HCT116 (cell line): ENCODE measurements around the gene ATP2A3. TPM values are rescaled to one million over a fixed set of nuclear protein-coding genes. Genes with fewer than 3 reads are reported as not detected.

Experiments used
- ATAC-seq: fragments of 200-7000 bp; cut with Tn5 transposase; 2 replicates; pipeline ENCODE4 v1.9.1; 2020; ENCODE audit warnings: mild to moderate bottlenecking, moderate library complexity
- BruUV-seq: library from RNA; stranded (reverse); fragments of 400-500 nt; replicated peaks from 2 replicates; lab custom pipeline; 2021; lab: Mats Ljungman, UMichigan
- CTCF ChIA-PET: fragments of 300-600 bp; sonication (Branson Sonifier 250); formaldehyde crosslinking; loops from one replicate; lab custom pipeline; 2021; ENCODE audit warnings: antibody characterized with exemption; lab: Charles Lee
- POLR2A ChIA-PET: fragments of 300-600, 350-600 bp; sonication (Branson Sonifier 250); formaldehyde crosslinking; loops from one replicate; lab custom pipeline; 2021; ENCODE audit warnings: antibody characterized with exemption; lab: Charles Lee
- RAD21 ChIA-PET, 2 experiments: fragments of 300-600 bp; sonication (Branson Sonifier 250); formaldehyde crosslinking; loops; one replicate each; lab custom pipeline; 2023; ENCODE audit warnings: low total read pairs in 2 of 2; ENCODE audit not compliant: uncharacterized antibody in 2 of 2, unreplicated experiment in 2 of 2, low non-redundant PET in 1 of 2; lab: Charles Lee
- DNase-seq: peaks from one replicate; pipeline ENCODE4 v3.0.0-alpha.2; 2010; ENCODE audit warnings: low read depth, low spot score
- H2AFZ ChIP-seq: fragments of 200-600 bp; shearing (Covaris generic), sonication (generic); 2 replicates; pipeline ENCODE4 v1.6.1; 2017; ENCODE audit warnings: low read depth, mixed run types, mixed read lengths, antibody characterized with exemption, low read length; ENCODE audit not compliant: poor library complexity, severe bottlenecking
- H3K27ac ChIP-seq: 2 replicates; pipeline ENCODE4 v1.5.1; 2012; ENCODE audit warnings: low read depth, low read length
- H3K27me3 ChIP-seq: fragments of 200-600 bp; sonication (generic); 2 replicates; pipeline ENCODE4 v1.6.1; 2016; ENCODE audit warnings: mixed run types, low read length, mixed read lengths; ENCODE audit not compliant: insufficient read depth
- H3K36me3 ChIP-seq, 2 experiments: fragments of 200-500 bp in 1 of 2; fragments of 200-600 bp in 1 of 2; sonication (Bioruptor generic) in 1 of 2; sonication (generic) in 1 of 2; 2 replicates each; pipeline versions ENCODE4 v1.5.1 to v1.6.1; 2014 to 2016; ENCODE audit warnings: low read length in 2 of 2, inconsistent platforms in 1 of 2, mixed read lengths in 1 of 2, mixed run types in 1 of 2; ENCODE audit not compliant: insufficient read depth in 2 of 2, control insufficient read depth in 1 of 2
- H3K4me1 ChIP-seq, 2 experiments: fragments of 200-600 bp in 1 of 2; sonication (generic) in 1 of 2; 2 replicates each; pipeline versions ENCODE4 v1.5.1 to v1.6.1; 2012 to 2017; ENCODE audit warnings: low read length in 2 of 2, inconsistent platforms in 1 of 2, mild to moderate bottlenecking in 1 of 2, mixed read lengths in 1 of 2, mixed run types in 1 of 2, moderate library complexity in 1 of 2; ENCODE audit not compliant: insufficient read depth in 2 of 2, control insufficient read depth in 1 of 2
- H3K4me2 ChIP-seq: fragments of 200-600 bp; sonication (generic); 2 replicates; pipeline ENCODE4 v1.6.1; 2017; ENCODE audit warnings: mixed run types, low read length, mixed read lengths
- H3K4me3 ChIP-seq, 2 experiments: fragments of 200-600 bp in 1 of 2; sonication (generic) in 1 of 2; replicated peaks in 1 of 2; 2 replicates each; pipeline ENCODE4 v1.5.1; 2011 to 2016; ENCODE audit warnings: low read length in 2 of 2, control low read depth in 1 of 2, low read depth in 1 of 2, mild to moderate bottlenecking in 1 of 2, mixed read lengths in 1 of 2, mixed run types in 1 of 2
- H3K79me2 ChIP-seq: fragments of 200-600 bp; sonication (generic); 2 replicates; pipeline ENCODE4 v1.6.1; 2017; ENCODE audit warnings: mild to moderate bottlenecking, mixed run types, low read length, moderate library complexity, mixed read lengths; ENCODE audit not compliant: insufficient read depth
- H3K9ac ChIP-seq: fragments of 200-600 bp; sonication (generic); 2 replicates; pipeline ENCODE4 v1.6.1; 2016; ENCODE audit warnings: low read length, mixed read lengths
- H3K9me2 ChIP-seq: fragments of 200-600 bp; sonication (generic), shearing (Covaris generic); 2 replicates; pipeline ENCODE4 v1.6.1; 2017; ENCODE audit warnings: mixed run types, mild to moderate bottlenecking, moderate library complexity; ENCODE audit not compliant: insufficient read depth
- H3K9me3 ChIP-seq, 2 experiments: fragments of 200-500 bp in 1 of 2; fragments of 200-600 bp in 1 of 2; sonication (Bioruptor generic) in 1 of 2; sonication (generic) in 1 of 2; 2 replicates each; pipeline ENCODE4 v1.6.1; 2014 to 2017; ENCODE audit warnings: low read length in 2 of 2, mixed read lengths in 2 of 2, inconsistent platforms in 1 of 2, low read depth in 1 of 2, mild to moderate bottlenecking in 1 of 2, mixed run types in 1 of 2, moderate library complexity in 1 of 2; ENCODE audit not compliant: control insufficient read depth in 1 of 2, insufficient read depth in 1 of 2
- H4K20me1 ChIP-seq: fragments of 200-600 bp; sonication (generic), shearing (Covaris generic); 2 replicates; pipeline ENCODE4 v1.6.1; 2017; ENCODE audit warnings: mixed run types, mild to moderate bottlenecking, moderate library complexity; ENCODE audit not compliant: insufficient read depth
- ATF3 ChIP-seq: IDR thresholded peaks from 2 replicates; pipeline ENCODE4 v1.6.1; 2012
- CBX3 ChIP-seq: IDR thresholded peaks from 2 replicates; pipeline ENCODE4 v1.6.1; 2012; ENCODE audit warnings: low read depth
- CEBPB ChIP-seq: IDR thresholded peaks from 2 replicates; pipeline ENCODE4 v1.6.1; 2012; ENCODE audit warnings: low read depth
- EZH2 ChIP-seq: fragments of 200-600 bp; sonication (generic); IDR thresholded peaks from 2 replicates; pipeline ENCODE4 v1.6.1; 2017; ENCODE audit warnings: antibody characterized with exemption, mixed run types
- EZH2phosphoT487 ChIP-seq: fragments of 200-600 bp; IDR thresholded peaks from 2 replicates; pipeline ENCODE4 v1.6.1; 2018; ENCODE audit warnings: antibody characterized with exemption, borderline replicate concordance
- MAX ChIP-seq: IDR thresholded peaks from 2 replicates; pipeline ENCODE4 v1.6.1; 2012
- RAD21 ChIP-seq: IDR thresholded peaks from 2 replicates; pipeline ENCODE4 v1.6.1; 2012; ENCODE audit warnings: low read depth, mild to moderate bottlenecking
- REST ChIP-seq: IDR thresholded peaks from 2 replicates; pipeline ENCODE4 v1.6.1; 2012; ENCODE audit warnings: low read depth
- SIN3A ChIP-seq: IDR thresholded peaks from 2 replicates; pipeline ENCODE4 v1.6.1; 2012; ENCODE audit warnings: low read depth
- YY1 ChIP-seq: IDR thresholded peaks from 2 replicates; pipeline ENCODE4 v1.6.1; 2011; ENCODE audit warnings: low read length, low read depth, moderate library complexity, mild to moderate bottlenecking; ENCODE audit not compliant: insufficient replicate concordance; ENCODE audit errors: extremely low read depth
- ZFX ChIP-seq: fragments of 450-650 bp; IDR thresholded peaks from 2 replicates; pipeline ENCODE4 v1.6.1; 2017
- ZNF274 ChIP-seq: fragments of 200-500 bp; sonication (Bioruptor generic); IDR thresholded peaks from 2 replicates; pipeline ENCODE4 v1.6.1; 2014; ENCODE audit warnings: mild to moderate bottlenecking, low read depth, low read length, inconsistent platforms
- intact Hi-C: fragments of 100-400 bp; cut with micrococcal nuclease; formaldehyde crosslinking; loops from 2 replicates; pipeline ENCODE4 v1.10.0; 2022
- total RNA-seq: library from RNA; stranded (reverse); gene quantifications from one replicate; pipeline ENCODE4 v1.2.1, GENCODE V29; 2021; ENCODE audit not compliant: unreplicated experiment

ATP2A3 gene
- total RNA-seq, 1 experiment from 2014 or later, result 23.1 TPM

GRCh38 chr17:4003501-4004421 lies 39.5 kb upstream of the ATP2A3 start:
- ChIA-PET POLR2A (no interaction called here), CTCF (interaction anchor here (1.1 to 2.0 kb wide), 5 partner anchors 69 to 266 kb away, joined by 4 to 12 read pairs (median 5); no protein-coding TSS in a partner anchor), RAD21 (no interaction called here)
- intact Hi-C loops, result loop anchor here (1.0 to 2.0 kb wide), 4 partner anchors 68 to 269 kb away; no protein-coding TSS in a partner anchor
- Histone ChIP-seq H3K9me3 (no peaks in the 10 kb centered on the region), H3K4me2 (no peak overlapping the region), H2AFZ (no peak overlapping the region), H3K9ac (no peak overlapping the region), H3K4me1 (peaks cover 0 to 11% of the 10 kb centered on the region in 2 experiments; a peak in 2 of 4 replicates), H3K27me3 (no peaks in the 10 kb centered on the region), H3K36me3 (peaks cover 0 to 2% of the 10 kb centered on the region in 2 experiments; a peak in 1 of 4 replicates), H3K79me2 (no peaks in the 10 kb centered on the region), H3K9me2 (no peaks in the 10 kb centered on the region), H3K4me3 (no peak overlapping the region), H3K27ac (no peak overlapping the region), H4K20me1 (no peaks in the 10 kb centered on the region)
- TF ChIP-seq RAD21 (no peak), ATF3 (no peak), ZNF274 (no peak), EZH2 (no peak), CBX3 (no peak), REST (no peak), MAX (no peak), ZFX (no peak), CEBPB (no peak), EZH2phosphoT487 (no peak), SIN3A (no peak), YY1 (no peak)
- BruUV-seq, result no TSS peak
- ATAC-seq (no peak), DNase-seq (no peak)
